ENCODE measurements around the gene CCN5.

The CCN5 gene

DNA sequence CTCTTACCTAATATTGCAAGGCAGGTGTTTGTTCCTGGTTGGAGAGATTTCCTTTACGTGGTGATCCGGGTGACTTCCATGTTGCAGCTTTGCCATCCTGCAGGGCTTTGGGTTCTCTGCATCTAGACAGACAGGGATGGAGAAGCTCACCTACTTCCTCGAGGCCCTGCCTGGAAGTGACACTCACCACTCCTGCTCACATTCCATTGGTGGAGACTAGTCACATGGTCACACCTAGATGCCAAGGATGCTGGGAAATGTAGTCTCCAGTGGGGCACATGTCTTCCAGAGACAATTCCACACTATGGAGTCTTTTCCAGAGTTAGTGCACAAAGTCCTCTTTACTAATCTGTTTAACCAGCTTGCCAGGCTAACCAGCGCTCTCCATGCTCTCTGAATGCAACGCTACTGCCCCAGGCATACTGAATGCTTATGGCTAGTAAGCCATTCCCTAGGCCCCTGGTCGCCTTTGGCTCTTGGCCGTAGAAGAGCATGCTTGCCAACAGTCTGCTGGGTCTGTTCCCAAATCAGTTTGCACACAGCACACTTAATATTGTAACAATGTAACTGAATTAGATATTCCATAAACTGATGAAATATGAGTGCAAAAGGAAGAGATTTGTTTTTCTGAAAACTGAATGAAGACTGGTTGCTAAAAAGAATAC lies 23.8 kb downstream of the CCN5 start:
- no peak for DNase-seq

DNA sequence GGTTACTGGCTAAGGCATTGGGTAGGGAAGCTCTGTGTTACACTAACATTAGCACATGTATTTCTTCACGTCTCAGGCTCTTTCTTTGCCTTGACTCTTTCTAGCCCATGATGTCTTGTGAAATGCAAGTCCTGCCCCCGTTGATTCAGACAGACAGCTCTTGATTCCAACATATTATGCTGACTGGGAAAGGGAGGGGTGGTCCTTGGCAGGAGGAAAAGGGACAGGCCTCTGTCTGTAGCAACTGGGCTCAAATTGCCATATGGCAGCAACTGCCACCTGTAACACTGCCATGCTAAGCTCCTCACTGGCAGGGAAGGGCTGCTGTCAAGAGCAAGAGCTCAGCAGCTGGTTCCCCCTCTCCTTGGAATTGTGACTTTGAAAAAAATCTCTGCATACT lies 24.8 kb downstream of the CCN5 start:
- no peak for DNase-seq

DNA sequence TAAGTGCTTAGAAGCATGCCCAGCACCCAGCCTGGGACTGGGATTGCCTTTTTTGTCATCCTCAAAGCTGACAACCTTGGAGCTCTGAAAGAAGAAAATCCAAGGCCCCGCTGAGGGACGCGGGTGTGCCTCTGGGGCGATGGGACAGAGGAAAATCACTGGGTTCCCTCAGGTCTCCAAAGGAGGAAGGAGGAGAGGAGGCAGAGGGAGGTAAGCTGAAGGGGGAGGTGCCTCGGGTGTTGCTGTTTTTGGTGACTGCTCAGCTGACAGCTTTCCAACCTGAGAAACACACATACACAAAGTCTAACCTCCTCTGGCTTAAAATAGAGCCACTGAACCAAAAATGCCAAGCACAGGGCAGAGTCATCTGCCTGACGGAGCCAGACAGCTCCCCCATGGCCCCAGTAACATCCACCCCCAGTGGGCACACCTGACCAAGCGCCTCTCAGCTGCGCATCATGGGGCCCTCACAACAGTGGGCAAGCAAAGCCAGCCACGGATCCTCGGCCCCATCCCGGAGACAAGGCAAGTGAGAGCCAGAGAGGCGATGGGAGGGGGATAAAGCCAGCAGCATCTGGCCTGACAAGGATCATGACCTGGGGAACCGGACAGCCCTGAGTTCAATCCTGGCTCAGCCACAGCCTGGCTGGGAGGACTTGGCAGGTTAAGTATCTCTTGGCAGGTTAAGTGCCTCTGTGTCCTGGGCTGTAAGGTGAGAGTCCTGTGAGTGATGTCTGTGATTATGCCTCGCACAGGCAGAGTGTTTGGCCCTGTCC lies 27.3 kb downstream of the CCN5 start:
- no peak for DNase-seq

DNA sequence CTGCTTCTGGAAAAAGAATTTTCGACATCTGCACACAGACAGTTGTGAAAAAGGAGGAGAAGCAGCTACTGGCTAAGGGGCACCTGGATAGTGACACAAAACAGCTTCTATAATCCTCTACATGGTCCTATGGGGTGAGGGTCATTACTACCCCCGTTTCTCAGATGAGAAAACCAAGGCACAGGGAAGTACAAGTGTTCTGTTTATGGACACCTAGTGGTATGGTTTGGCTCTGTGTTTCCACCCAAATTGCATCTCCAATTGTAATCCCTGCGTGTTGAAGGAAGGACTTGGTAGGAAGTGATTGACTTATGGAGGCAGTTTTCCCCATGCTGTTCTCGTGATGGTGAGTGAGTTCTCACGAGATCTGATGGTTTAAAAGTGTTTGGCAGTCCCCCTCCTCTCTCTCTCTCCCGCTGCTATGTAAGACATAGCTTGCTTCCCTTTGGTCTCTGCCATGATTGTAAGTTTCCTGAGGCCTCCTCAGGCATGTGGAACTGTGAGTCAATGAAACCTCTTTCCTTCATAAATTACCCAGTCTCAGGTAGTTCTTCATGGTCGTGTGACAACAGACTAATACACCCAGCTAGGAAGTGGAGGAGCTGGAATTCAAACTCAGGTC lies 28.0 kb downstream of the CCN5 start:
- no peak for DNase-seq

DNA sequence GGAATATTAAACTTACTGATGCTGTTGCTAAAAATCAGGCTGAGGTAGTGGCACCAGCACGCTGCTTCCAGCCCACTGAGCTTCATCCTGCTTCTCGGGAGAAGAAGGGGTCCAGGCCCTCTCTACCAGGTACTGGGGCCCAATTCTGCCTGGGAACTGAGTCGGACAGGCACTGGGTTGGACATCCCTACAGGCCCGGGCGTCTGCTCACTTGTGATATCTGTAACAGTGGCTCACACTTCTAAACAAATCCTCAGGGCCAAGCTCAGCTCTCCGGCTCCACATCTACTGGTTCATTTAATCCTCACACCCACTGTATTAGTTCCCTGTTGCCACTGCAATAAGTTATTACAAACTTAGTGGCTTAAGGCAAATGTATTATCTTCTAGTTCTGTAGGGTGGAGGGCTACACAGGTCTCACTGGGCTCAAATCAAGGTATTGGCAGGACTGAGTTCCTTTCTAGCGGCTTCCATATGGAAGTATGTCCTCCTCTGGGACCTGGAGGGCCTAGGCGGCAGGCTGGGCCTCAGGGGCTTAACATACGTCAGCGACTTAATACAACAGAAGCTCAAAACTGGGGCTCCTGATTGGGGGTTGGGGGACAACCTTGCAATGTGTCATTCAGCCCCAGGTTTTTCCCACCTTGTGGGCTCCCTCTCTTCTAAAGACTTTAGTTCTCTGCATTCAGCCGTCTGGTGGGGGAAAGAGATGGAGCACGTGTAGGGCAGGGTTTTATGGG lies 28.9 kb downstream of the CCN5 start:
- no peak for DNase-seq

DNA sequence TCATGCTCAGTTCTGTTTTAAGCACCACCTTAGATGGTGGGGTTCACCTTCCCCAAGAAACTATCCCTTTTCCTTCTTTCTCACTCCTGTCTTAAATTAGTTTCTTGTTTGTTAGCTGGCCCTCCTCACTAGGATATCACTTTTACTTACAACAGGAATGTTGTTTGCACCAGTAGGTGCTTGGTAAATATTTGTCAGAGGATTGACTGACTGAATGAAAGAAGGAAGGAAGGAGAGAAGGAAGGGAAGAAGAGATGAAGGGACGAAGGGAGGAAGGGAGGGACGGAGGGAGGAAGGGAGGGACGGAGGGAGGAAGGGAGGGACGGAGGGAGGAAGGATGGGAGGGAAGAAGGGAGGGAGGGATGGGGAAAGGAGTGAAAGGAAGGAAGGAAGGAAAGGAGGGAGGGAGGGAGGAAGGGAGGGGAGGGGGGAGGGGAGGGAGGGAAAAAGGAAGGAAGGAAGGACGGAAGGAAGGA lies 30.0 kb downstream of the CCN5 start:
- no peak for DNase-seq

DNA sequence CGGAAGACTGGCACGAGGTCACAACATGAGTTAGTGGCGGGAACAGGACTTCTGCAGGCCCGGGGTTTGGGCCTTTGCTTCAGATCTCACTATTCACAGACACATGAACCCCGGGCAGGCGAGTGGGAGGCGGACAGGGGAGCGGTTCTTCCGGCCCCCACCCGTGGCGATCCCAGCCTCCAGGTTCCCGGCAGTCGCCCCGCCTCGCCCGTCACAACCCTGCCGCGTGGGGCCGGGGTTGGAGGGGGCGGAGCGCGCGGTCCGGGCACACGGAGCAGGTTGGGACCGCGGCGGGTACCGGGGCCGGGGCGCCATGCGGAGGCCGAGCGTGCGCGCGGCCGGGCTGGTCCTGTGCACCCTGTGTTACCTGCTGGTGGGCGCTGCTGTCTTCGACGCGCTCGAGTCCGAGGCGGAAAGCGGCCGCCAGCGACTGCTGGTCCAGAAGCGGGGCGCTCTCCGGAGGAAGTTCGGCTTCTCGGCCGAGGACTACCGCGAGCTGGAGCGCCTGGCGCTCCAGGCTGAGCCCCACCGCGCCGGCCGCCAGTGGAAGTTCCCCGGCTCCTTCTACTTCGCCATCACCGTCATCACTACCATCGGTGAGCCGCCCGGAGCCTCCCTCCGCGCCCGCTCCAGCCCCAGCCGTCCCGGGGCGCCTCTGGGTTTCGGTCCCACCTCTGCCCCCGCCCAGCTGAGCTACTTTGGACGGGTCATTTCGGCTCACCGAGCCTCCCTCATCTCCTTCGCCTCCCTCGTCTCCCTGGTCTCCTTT lies 30.6 kb downstream of the CCN5 start, which contains the start of gene KCNK15:
TSS of gene KCNK15 (plus strand) at position 268 of the 769 bp plus-strand sequence. CDS start at position 314, 46 bp downstream.
- DNase-seq = peak; percentile 70

DNA sequence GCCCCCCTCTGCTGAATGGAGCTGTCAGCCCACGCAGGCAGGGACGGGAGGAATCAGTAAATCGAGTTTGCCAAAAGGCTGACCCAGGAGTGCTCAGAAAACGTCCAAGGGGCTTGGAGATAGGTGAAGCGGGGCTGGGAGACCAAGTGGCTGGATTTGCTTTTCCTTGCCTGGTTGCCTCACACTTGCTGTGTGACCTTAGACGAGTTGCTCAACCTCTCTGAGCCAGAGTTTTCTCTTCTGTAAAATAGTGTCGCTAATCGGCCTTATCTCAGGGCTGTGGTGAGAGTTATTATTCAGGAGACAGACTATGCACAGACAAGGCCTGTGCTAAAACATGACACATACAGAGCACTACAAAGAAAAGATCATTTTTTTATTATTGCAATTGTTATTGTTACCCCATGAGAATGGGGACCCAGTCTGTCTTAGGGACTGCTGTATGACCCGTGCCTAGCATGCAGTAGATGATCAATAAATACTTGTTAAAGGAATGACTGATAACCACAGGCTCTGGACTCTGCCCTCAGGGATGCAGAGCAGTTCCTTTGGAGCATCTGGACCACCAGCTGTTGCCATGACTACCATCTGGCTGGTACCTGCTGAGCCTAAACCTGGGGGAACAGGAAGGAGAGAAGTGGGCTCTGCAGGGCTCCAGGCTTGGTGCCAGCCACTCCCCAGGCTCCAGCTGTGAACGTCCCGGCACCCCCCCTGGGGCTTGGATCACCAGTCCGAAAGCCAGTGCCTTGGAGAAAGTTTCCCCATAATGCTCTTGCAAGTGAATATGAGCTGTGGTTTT lies 31.4 kb downstream of the CCN5 start:
- DNase-seq = no peak

DNA sequence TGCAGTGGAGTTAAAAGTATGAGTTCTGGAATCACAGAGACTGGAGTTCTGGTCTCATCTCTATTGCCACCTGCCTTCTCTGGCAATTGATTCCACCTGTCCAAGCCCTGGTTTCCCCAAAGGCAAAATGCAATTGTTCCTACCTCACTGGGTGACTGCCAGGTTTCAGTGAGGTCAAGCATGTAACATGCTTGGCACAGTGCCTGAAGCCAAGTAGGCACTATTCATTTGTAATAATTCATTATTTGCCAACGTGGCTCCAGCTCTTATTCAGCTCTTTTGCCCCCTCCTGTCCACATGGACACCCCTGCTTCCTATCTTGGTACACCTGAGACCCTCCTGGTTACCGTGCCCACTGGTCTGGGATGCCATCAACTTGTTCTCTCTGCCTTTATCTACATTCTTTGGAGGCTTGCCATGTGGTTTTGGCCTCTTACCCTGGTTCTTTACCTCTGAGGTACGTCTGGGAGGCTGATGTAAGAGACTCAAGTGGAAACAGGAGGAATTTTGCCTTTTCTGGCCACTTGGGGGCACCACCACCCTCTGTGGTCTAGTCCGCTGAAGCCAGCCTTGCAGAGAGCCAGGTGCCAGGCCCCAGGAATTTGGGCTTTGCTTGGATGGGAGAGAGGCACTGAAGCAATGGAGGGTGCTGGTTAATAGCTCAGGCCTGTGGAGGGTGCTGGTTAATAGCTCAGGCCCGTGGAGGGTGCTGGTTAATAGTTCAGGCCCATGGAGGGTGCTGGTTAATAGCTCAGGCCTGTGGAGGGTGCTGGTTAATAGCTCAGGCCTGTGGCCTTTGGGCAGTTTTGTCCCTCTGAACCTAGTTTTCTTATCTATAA lies 32.2 kb downstream of the CCN5 start:
- peak; percentile 77 for DNase-seq

DNA sequence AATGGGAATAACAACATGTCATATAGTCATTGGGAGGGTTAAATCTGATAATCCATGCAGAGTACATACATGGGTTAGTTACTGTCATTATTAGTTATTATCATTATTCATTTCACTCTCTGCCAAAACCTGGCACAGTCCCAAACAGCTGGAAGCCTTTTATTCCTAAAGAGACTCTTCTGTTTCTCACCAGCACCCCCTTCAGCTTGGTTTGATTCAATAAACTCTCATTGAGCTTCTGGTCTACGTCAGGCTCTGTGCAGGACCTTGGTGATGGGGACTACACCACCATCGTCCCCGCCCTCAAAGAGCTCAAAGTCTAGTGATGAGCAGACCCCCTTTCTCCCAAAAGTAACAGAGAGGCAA lies 32.8 kb downstream of the CCN5 start:
- DNase-seq = no peak

DNA sequence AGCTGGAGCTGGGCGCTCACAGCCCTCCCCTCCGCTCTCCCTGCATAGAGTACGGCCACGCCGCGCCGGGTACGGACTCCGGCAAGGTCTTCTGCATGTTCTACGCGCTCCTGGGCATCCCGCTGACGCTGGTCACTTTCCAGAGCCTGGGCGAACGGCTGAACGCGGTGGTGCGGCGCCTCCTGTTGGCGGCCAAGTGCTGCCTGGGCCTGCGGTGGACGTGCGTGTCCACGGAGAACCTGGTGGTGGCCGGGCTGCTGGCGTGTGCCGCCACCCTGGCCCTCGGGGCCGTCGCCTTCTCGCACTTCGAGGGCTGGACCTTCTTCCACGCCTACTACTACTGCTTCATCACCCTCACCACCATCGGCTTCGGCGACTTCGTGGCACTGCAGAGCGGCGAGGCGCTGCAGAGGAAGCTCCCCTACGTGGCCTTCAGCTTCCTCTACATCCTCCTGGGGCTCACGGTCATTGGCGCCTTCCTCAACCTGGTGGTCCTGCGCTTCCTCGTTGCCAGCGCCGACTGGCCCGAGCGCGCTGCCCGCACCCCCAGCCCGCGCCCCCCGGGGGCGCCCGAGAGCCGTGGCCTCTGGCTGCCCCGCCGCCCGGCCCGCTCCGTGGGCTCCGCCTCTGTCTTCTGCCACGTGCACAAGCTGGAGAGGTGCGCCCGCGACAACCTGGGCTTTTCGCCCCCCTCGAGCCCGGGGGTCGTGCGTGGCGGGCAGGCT lies 35.1 kb downstream of the CCN5 start:
- DNase-seq = no peak

DNA sequence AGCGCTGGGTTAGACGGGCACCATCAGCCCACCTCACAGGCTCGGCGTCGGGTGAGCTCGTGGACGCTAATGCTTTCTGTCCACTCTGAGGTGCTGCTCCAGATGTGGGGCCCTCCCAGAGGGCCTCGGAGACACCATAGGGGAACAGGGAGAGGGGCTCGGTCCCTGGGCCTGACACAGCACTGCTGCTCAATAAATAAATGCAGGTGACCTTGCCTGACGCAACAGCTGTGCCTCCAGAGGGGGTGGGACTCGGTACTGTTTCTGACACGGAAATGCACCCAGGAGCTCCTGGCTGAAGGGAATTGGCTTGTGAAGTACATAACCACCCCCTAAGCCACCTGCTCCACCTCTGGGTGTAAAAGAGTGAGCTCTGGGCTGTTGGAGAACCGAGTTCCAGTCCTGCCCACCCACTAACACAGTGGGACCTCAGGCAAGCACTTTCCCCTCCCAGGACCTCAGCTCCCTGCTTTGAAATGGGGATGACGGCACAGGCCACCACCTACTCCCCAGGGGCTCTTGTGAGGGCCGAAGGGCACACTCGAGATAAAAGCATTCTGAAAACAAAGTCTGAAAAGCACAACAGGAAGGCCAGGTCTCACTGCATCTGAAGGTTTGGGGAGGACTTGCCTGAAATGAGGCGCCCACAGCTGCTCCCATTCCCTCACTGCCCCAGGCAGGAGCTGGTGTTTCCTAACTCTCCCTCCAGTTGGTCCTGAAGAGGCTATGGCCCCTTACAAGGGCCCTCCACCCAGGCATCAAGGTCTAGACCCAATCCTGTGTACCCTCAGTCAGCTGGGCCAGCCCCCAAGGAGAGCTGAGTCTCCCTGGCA lies 37.1 kb downstream of the CCN5 start:
- DNase-seq = no peak

DNA sequence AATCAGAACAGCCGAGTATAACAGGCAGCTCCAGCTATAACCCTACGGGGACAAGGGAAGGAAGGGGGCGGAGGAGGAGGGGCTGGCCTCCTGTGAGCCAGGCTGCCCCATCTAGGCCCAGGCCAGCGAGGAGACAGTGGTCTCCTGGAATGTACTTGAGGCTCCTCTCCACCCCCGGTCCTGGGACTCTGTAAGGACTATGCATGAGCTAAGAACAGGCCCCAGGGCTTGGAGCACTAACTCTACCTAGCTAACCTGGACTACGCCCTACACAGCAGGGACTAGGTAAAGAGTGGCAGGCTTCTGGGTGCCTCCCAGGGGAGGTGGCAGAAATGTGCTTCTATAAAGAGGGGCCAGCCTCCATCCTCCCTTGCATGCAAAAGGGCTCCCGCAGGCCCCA lies 39.4 kb downstream of the CCN5 start:
- DNase-seq = no peak

DNA sequence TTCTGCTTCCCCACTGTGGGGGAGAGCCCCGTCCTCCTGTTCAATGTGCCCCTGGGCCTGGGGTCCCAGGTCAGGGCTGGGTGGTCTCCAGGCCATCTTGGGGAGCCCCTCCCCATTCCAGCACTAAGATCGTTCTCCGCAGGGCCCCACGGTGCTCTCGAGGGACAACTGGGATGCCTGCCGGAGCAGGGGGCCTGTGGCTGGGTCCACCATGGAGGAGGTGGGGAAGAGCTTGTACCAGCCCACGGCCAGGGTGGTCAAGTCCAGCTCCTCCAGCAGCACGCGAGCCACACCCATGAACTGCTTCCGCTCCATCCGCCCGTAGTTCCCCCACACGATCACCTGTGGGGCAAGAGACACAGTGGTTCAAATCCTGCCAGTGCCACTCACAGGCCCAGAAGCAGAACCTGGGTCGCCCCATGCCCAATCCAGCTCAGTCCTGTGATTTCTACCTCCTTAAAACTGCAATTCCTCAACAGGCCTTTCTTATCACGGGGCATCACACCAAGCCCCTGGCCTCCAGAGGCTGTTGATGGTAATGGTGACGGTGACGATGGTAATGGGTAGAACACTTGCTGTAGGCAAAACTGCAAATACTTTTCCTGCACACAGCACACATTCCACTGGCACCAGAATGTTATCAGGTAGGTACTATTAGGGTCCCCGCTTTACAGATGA lies 41.0 kb downstream of the CCN5 start:
- no peak for DNase-seq

DNA sequence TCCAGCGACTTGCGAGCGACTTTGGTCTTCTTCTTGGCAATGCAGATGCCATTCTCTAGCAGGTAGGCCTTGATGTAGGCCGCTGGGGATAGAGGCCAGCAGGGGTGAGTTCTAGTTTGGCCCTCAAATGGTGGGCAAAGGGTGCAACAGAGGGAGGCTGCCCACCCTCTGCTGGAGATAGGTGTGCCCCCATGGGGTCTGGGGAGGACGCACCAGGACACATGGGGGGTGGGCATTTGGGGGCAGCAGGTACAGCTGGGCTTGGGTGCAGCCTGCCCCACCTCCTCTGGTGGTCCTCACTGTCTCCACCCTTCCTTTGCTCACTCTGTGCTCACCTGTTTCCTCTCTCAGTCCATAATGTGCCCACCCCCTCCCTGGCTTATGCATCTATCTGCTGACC lies 41.8 kb downstream of the CCN5 start:
- no peak for DNase-seq

DNA sequence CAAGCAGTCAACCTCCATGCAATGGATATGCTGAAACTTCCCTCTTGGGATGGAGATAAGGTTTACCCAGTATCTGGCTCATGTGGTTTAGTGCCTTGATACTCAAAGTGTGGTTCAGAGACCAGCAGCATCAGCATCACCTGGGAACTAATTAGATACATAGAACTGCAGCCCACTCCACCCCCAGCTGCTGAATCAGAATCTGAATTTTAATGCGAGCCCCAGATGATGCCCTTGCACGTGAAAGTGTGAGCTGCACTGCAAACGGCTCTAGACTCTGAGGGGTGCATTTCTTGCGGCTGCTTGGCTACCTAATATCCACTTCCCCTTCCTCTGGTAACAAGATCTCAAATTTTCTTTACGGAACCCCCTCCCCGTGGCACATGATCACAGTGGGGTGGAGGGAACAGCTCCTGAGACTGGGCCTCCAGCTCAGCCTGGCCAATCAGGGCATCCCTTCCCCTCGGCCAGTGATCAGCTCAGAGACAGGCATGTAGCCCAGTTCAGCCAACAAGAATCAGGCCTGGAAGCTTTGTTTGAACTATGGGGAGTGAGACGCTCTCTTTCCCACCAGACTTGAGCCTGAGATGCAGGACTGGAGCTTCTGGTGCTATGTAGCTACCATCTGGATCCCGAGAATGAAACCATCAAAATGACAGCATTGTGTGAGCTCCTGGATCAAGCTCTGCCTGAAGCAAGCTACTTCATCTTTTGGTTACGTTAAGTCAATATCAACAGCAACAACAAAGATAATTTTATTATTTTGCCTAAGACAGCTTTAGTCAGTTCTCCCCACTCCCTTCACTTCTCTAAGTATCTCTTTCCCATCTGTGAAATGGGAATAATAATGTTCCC lies 43.3 kb downstream of the CCN5 start:
- DNase-seq = no peak

DNA sequence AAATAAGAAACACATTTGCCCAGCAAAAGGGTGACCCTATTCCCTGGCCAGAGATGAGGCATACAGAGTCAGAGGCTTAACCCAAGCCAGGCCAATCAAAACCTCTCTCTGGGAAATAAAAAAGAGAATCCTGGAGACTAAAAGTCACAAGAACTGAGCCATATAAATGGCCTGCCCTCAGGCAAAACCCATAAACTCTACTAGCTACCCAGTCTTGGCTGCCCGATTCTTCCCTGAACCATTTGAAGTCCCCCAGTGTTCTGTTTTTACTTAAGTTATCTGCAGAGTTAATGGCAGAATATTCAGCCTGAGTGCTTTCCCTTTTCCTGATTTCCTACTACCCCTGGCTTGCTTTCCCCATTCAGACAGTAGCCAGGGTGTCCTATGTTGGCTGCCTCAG lies 44.4 kb downstream of the CCN5 start:
- no peak for DNase-seq

Data from activated CD8-positive, alpha-beta memory T cell treated with anti-CD3 and anti-CD28 coated beads, Interleukin-2, amount 50 U/mL, for 48 hours (primary cell).